GM23338 (cell line): ENCODE data around the gene ABCA4. TPM values are rescaled to one million over a fixed set of nuclear protein-coding genes. Genes with fewer than 3 reads are reported as not detected.
"Not testable (repeated sequence)": the region's sequence is repeated elsewhere in the genome, so short reads cannot be mapped to it uniquely, and the experiment has no call there.

Source experiments
- ATAC-seq: fragments of 200-7000 bp; cut with Tn5 transposase; 3 replicates; pipeline ENCODE4 v1.9.1; 2020
- DNase-seq: peaks from one replicate; pipeline ENCODE4 v3.0.0-alpha.2; 2015; ENCODE audit warnings: low spot score
- H2AFZ ChIP-seq: fragments of 200-600 bp; sonication (generic); 2 replicates; pipeline ENCODE4 v1.8.0; 2016; ENCODE audit warnings: antibody characterized with exemption, mild to moderate bottlenecking, moderate library complexity
- H3F3A ChIP-seq: fragments of 200-600 bp; sonication (generic); replicated peaks from 2 replicates; pipeline ENCODE4 v1.8.0; 2017; ENCODE audit warnings: antibody characterized with exemption, mixed run types, low read depth
- H3K27ac ChIP-seq: fragments of 200-600 bp; sonication (generic); 2 replicates; pipeline ENCODE4 v1.6.1; 2016; ENCODE audit warnings: low read depth
- H3K27me3 ChIP-seq: fragments of 200-600 bp; sonication (generic); 2 replicates; pipeline ENCODE4 v1.8.0; 2016; ENCODE audit warnings: mild to moderate bottlenecking, mixed run types, moderate library complexity; ENCODE audit not compliant: insufficient read depth
- H3K36me3 ChIP-seq: fragments of 200-600 bp; sonication (generic); 2 replicates; pipeline ENCODE4 v1.8.0; 2016; ENCODE audit warnings: mild to moderate bottlenecking; ENCODE audit not compliant: insufficient read depth
- H3K4me1 ChIP-seq: fragments of 200-600 bp; sonication (generic); 2 replicates; pipeline ENCODE4 v1.8.0; 2016; ENCODE audit warnings: mild to moderate bottlenecking, moderate library complexity; ENCODE audit not compliant: insufficient read depth
- H3K4me2 ChIP-seq: fragments of 200-600 bp; sonication (generic); 2 replicates; pipeline ENCODE4 v1.7.1; 2017; ENCODE audit warnings: mixed run types
- H3K4me3 ChIP-seq: fragments of 200-600 bp; sonication (generic); 2 replicates; pipeline ENCODE4 v1.6.1; 2016; ENCODE audit warnings: mixed run types
- H3K79me2 ChIP-seq: fragments of 200-600 bp; sonication (generic); replicated peaks from 2 replicates; pipeline ENCODE4 v1.8.0; 2017; ENCODE audit warnings: mild to moderate bottlenecking; ENCODE audit not compliant: insufficient read depth
- H3K9me2 ChIP-seq: fragments of 200-600 bp; sonication (generic); 2 replicates; pipeline ENCODE4 v1.8.0; 2017; ENCODE audit not compliant: insufficient read depth
- H4K20me1 ChIP-seq: fragments of 200-600 bp; sonication (generic); replicated peaks from 2 replicates; pipeline ENCODE4 v1.8.0; 2017; ENCODE audit warnings: mild to moderate bottlenecking; ENCODE audit not compliant: insufficient read depth
- H3K27ac Mint-ChIP-seq: 2 replicates; pipeline ENCODE4 v1.8.0; 2020; ENCODE audit warnings: inconsistent platforms, mild to moderate bottlenecking, moderate library complexity, mixed read lengths
- H3K27me3 Mint-ChIP-seq: 3 replicates; pipeline ENCODE4 v1.8.0; 2022; ENCODE audit warnings: low read depth, mild to moderate bottlenecking, moderate library complexity, mixed read lengths, inconsistent platforms; ENCODE audit not compliant: insufficient read depth, poor library complexity
- H3K36me3 Mint-ChIP-seq: 3 replicates; pipeline ENCODE4 v1.8.0; 2021; ENCODE audit warnings: low read depth, mild to moderate bottlenecking, inconsistent platforms, moderate library complexity, mixed read lengths
- H3K4me1 Mint-ChIP-seq: 3 replicates; pipeline ENCODE4 v1.8.0; 2020; ENCODE audit warnings: mild to moderate bottlenecking, inconsistent platforms, mixed read lengths
- H3K4me3 Mint-ChIP-seq: 3 replicates; pipeline ENCODE4 v1.8.0; 2021; ENCODE audit warnings: moderate library complexity, mild to moderate bottlenecking, inconsistent platforms, mixed read lengths
- H3K9me3 Mint-ChIP-seq: 3 replicates; pipeline ENCODE4 v1.8.0; 2020; ENCODE audit warnings: moderate library complexity, mild to moderate bottlenecking, inconsistent platforms, mixed read lengths
- CREB1 ChIP-seq: fragments of 250-450 bp; sonication (Bioruptor Pico); IDR thresholded peaks from 2 replicates; pipeline ENCODE4 v1.5.0; 2020; ENCODE audit warnings: low read depth, mild to moderate bottlenecking, moderate library complexity
- EZH2phosphoT487 ChIP-seq: fragments of 200-600 bp; sonication (generic); IDR thresholded peaks from one replicate; pipeline ENCODE4 v1.8.1; 2018; ENCODE audit warnings: antibody characterized with exemption; ENCODE audit not compliant: unreplicated experiment
- STAT1 ChIP-seq: IDR thresholded peaks from one replicate; pipeline ENCODE4 v1.6.1; 2016; ENCODE audit warnings: antibody characterized with exemption; ENCODE audit not compliant: unreplicated experiment
- ZNF114 ChIP-seq: fragments of 250-450 bp; sonication (Bioruptor Pico); IDR thresholded peaks from 2 replicates; pipeline ENCODE4 v1.5.0; 2020; ENCODE audit warnings: mild to moderate bottlenecking, moderate library complexity
- polyA plus RNA-seq: library from polyadenylated mRNA; unstranded; fragments of >200 nt; fragmentation: Nextera tagmentation; extraction: Ambion mirVana; gene quantifications from 2 replicates; pipeline ENCODE4 v1.2.1, GENCODE V29; 2016
- total RNA-seq: library from RNA; depleted of rRNA; stranded (reverse); fragments of >200 nt; shearing (Covaris generic); gene quantifications from 2 replicates; pipeline ENCODE4 v1.2.3, GENCODE V29; 2014
- TF ChIP-seq, protein P1 (sequence below): IDR thresholded peaks from one replicate; pipeline ENCODE4 v1.6.1; 2018; ENCODE audit warnings: antibody characterized with exemption; ENCODE audit not compliant: unreplicated experiment
- TF ChIP-seq, protein P2 (sequence below), 2 experiments: fragments of 200-600 bp in 1 of 2; sonication (generic) in 1 of 2; conservative IDR thresholded peaks; 2 replicates each; pipeline versions ENCODE4 v1.5.1 to v1.6.1; 2016 to 2017; ENCODE audit warnings: antibody characterized with exemption in 2 of 2, low read depth in 2 of 2, mild to moderate bottlenecking in 2 of 2, moderate library complexity in 1 of 2

Gene ABCA4
- total and polyA plus RNA-seq, 2 experiments from 2014 or later, result not detected

DNA sequence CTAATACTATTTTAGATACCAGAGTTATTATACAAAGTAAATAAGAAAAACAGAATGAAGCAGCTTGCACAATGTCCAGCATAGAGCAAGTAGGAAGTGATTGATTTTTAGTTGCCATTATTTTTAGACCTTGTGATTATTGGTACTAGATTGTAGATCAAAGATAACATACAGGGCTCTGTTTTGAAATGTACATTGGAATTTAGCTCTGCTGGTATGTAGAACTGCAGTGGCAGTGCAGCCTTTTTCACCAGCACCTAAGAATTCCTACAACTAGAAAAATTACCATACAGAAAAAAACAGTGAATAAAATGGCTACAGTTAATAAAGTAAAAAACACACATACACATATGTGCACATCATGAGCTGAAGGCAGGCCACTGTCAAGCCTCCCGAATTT, 32.2 kb upstream of the ABCA4 start (continued):
- TF ChIP-seq, protein P1, sequence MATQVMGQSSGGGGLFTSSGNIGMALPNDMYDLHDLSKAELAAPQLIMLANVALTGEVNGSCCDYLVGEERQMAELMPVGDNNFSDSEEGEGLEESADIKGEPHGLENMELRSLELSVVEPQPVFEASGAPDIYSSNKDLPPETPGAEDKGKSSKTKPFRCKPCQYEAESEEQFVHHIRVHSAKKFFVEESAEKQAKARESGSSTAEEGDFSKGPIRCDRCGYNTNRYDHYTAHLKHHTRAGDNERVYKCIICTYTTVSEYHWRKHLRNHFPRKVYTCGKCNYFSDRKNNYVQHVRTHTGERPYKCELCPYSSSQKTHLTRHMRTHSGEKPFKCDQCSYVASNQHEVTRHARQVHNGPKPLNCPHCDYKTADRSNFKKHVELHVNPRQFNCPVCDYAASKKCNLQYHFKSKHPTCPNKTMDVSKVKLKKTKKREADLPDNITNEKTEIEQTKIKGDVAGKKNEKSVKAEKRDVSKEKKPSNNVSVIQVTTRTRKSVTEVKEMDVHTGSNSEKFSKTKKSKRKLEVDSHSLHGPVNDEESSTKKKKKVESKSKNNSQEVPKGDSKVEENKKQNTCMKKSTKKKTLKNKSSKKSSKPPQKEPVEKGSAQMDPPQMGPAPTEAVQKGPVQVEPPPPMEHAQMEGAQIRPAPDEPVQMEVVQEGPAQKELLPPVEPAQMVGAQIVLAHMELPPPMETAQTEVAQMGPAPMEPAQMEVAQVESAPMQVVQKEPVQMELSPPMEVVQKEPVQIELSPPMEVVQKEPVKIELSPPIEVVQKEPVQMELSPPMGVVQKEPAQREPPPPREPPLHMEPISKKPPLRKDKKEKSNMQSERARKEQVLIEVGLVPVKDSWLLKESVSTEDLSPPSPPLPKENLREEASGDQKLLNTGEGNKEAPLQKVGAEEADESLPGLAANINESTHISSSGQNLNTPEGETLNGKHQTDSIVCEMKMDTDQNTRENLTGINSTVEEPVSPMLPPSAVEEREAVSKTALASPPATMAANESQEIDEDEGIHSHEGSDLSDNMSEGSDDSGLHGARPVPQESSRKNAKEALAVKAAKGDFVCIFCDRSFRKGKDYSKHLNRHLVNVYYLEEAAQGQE, result no peak
- TF ChIP-seq CREB1 (no peak), EZH2phosphoT487 (no peak), ZNF114 (CRISPR knock-in tag) (no peak)
- TF ChIP-seq, protein P2, sequence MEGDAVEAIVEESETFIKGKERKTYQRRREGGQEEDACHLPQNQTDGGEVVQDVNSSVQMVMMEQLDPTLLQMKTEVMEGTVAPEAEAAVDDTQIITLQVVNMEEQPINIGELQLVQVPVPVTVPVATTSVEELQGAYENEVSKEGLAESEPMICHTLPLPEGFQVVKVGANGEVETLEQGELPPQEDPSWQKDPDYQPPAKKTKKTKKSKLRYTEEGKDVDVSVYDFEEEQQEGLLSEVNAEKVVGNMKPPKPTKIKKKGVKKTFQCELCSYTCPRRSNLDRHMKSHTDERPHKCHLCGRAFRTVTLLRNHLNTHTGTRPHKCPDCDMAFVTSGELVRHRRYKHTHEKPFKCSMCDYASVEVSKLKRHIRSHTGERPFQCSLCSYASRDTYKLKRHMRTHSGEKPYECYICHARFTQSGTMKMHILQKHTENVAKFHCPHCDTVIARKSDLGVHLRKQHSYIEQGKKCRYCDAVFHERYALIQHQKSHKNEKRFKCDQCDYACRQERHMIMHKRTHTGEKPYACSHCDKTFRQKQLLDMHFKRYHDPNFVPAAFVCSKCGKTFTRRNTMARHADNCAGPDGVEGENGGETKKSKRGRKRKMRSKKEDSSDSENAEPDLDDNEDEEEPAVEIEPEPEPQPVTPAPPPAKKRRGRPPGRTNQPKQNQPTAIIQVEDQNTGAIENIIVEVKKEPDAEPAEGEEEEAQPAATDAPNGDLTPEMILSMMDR (conservative IDR thresholded peaks at IDR 0.05; ENCODE audit: low read depth in 2 of 2), result no peak

GRCh38 chr1:94149166-94149565, 28.2 kb upstream of the ABCA4 start:
- not testable (repeated sequence) for H3K27ac ChIP-seq, ATAC-seq, H2AFZ ChIP-seq, H3K4me2 ChIP-seq, H3K4me3 ChIP-seq, H4K20me1 ChIP-seq, H3K36me3 ChIP-seq, H3K79me2 ChIP-seq, H3K4me3 Mint-ChIP-seq, H3K4me1 ChIP-seq, H3K36me3 Mint-ChIP-seq, H3K27me3 Mint-ChIP-seq, H3K9me3 Mint-ChIP-seq, DNase-seq, H3K27me3 ChIP-seq, H3K27ac Mint-ChIP-seq, H3K9me2 ChIP-seq, H3F3A ChIP-seq
- H3K4me1 Mint-ChIP-seq, result peaks cover 16% of the 10 kb centered on the region

GRCh38 chr1:94146273-94146672, 25.3 kb upstream of the ABCA4 start:
- no peak overlapping the region for H3K4me2 ChIP-seq
- H3K79me2 ChIP-seq, result no peaks in the 10 kb centered on the region
- DNase-seq (no peak), ATAC-seq (no peak; the same call in 2 of the 3 replicates)
- H3K27ac ChIP-seq, result no peak overlapping the region
- H3K36me3 ChIP-seq, result no peaks in the 10 kb centered on the region
- H3K9me2 ChIP-seq, result no peaks in the 10 kb centered on the region
- no peak overlapping the region for H3K4me3 Mint-ChIP-seq
- H3K4me3 ChIP-seq, result no peak overlapping the region
- peaks cover 9% of the 10 kb centered on the region for H3K4me1 ChIP-seq
- H3K27me3 ChIP-seq, result no peaks in the 10 kb centered on the region
- no peak for TF ChIP-seq STAT1
- no peaks in the 10 kb centered on the region for H4K20me1 ChIP-seq
- H3F3A ChIP-seq, result no peaks in the 10 kb centered on the region
- H2AFZ ChIP-seq, result peak overlapping the region; percentile 57; the same call in 1 of the 2 replicates
- H3K27me3 Mint-ChIP-seq, result no peaks in the 10 kb centered on the region
- H3K4me1 Mint-ChIP-seq, result peaks cover 23% of the 10 kb centered on the region
- H3K27ac Mint-ChIP-seq, result no peak overlapping the region
- H3K36me3 Mint-ChIP-seq, result no peaks in the 10 kb centered on the region
- no peaks in the 10 kb centered on the region for H3K9me3 Mint-ChIP-seq
